ENCODE results near the gene DNAI1. TPM values are rescaled to one million over a fixed set of nuclear protein-coding genes. Genes with fewer than 3 reads are reported as not detected.

DNAI1 gene
- total RNA-seq, 1 experiment from 2014 or later: 1.1 TPM

- Histone ChIP-seq H3K4me1 (ENCODE audit: control insufficient read depth in 1 of 2, insufficient read depth in 2 of 2, low read length in 2 of 2) (peaks cover 8 to 17% of the 10 kb centered on the region in 2 experiments; a peak in 3 of 4 replicates), H3K27ac (ENCODE audit: low read depth, low read length) (no peak overlapping the region; the same call in 1 of the 2 replicates), H3K4me2 (ENCODE audit: low read length) (peak overlapping the region; percentile 94), H3K9ac (ENCODE audit: low read length) (peak overlapping the region; percentile 61), H3K9me3 (ENCODE audit: control insufficient read depth in 1 of 2, insufficient read depth in 1 of 2, low read depth in 1 of 2, low read length in 2 of 2) (no peaks in the 10 kb centered on the region), H3K79me2 (ENCODE audit: insufficient read depth, low read length) (no peaks in the 10 kb centered on the region), H3K36me3 (ENCODE audit: control insufficient read depth in 1 of 2, insufficient read depth in 2 of 2, low read length in 2 of 2) (no peaks in the 10 kb centered on the region), H4K20me1 (ENCODE audit: insufficient read depth) (no peaks in the 10 kb centered on the region), H3K27me3 (ENCODE audit: insufficient read depth, low read length) (peaks cover 10% of the 10 kb centered on the region; the same call in 1 of the 2 replicates), H3K4me3 (replicated peaks in 1 of 2; ENCODE audit: low read depth in 1 of 2, low read length in 2 of 2) (peak overlapping the region; percentile 48 to 59), H2AFZ (ENCODE audit: low read depth, low read length, poor library complexity, severe bottlenecking) (peak overlapping the region; percentile 80), H3K9me2 (ENCODE audit: insufficient read depth) (no peaks in the 10 kb centered on the region)
- ATAC-seq: no peak; the same call in 1 of the 2 replicates
- no peak for DNase-seq (ENCODE audit: low read depth, low spot score)
- ChIA-PET POLR2A (no interaction called here), CTCF (no interaction called here), RAD21 (ENCODE audit: low non-redundant PET in 1 of 2, low total read pairs in 2 of 2, uncharacterized antibody in 2 of 2, unreplicated experiment in 2 of 2) (no interaction called here)
- TF ChIP-seq JUND (IDR thresholded peaks at IDR 0.05): no peak
- no peak for TF ChIP-seq REST (IDR thresholded peaks at IDR 0.05; ENCODE audit: low read depth)
- TF ChIP-seq ZBTB33 (IDR thresholded peaks at IDR 0.05; ENCODE audit: extremely low read depth, insufficient replicate concordance, low read length): no peak
- TF ChIP-seq RAD21 (IDR thresholded peaks at IDR 0.05; ENCODE audit: low read depth): no peak
- TF ChIP-seq CBX3 (IDR thresholded peaks at IDR 0.05; ENCODE audit: low read depth): no peak
- TF ChIP-seq SRF (IDR thresholded peaks at IDR 0.05; ENCODE audit: low read depth): no peak
- no peak for TF ChIP-seq YY1 (IDR thresholded peaks at IDR 0.05; ENCODE audit: extremely low read depth, insufficient replicate concordance, low read depth, low read length)
- no peak for TF ChIP-seq CTCF (IDR thresholded peaks at IDR 0.05 in 2 of 3, conservative IDR thresholded peaks at IDR 0.05 in 1 of 3; ENCODE audit: borderline replicate concordance in 1 of 3, insufficient read depth in 1 of 3, low read depth in 2 of 3, low read length in 2 of 3)
- TF ChIP-seq ZFX (IDR thresholded peaks at IDR 0.05): no peak
- TF ChIP-seq CEBPB (IDR thresholded peaks at IDR 0.05; ENCODE audit: low read depth): no peak
- TF ChIP-seq ELF1 (IDR thresholded peaks at IDR 0.05; ENCODE audit: borderline replicate concordance, low read depth): no peak
- TF ChIP-seq TCF7L2 (IDR thresholded peaks at IDR 0.05; ENCODE audit: borderline replicate concordance, extremely low read depth, insufficient read depth, insufficient read length): no peak
- no peak for TF ChIP-seq MAX (IDR thresholded peaks at IDR 0.05)
- no TSS peak for BruUV-seq (replicated peaks)
- intact Hi-C loops (cut with micrococcal nuclease): no loop called here
These were observed 63.7 kb downstream of the DNAI1 start for GRCh38 chr9:34522091-34522887.
